ENCODE data around the gene BFSP1.
A peak's percentile ranks its signal among the peaks of the same experiment; 100 is the strongest.

BFSP1 gene

DNA sequence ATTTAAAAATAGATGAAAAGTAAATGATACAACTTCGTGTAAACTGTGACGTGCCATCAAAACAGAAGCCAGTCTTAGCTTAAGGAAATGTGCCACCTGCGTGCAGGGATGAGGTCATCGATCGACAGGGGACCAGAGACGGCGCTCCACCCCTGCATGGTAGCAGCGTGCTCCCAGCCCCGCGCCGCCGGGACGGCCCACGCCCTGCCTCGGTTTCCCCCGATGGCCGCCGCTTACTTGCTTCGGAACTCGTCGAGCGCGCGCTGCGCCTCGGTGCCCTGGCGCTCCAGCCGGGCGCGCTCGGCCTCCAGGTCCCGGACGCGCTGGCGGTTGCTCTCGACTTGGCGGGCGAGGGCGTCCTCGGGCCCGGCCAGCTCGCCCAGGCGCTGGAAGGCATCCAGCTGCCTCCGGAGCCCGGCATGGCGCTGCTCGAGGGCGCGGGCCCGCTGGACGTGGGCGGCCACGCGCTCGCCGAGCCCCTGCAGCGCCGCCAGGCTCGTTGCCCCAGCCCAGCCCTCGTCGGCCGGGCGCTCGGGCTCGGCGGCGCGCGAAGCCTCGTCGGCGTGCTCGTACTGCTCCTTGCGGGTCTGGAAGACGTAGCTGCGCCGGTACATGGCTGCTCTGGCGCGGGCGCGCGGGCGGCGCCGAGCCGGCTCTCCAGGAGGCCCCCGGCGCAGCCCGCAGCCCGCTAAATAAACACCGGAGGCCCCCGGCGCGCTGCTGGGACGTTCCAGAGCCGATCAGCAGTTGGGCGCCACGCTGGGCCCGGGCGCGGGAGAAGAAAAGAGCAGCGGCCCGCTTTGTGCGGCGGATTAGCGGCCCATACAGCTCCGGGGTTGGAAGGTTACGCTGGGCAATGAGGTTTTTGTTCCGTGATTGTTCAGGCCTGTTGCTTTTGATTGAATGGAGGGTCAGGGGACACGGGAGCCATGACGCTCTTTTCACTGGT is at the start of gene BFSP1:
TSS of gene BFSP1 (minus strand) at position 664 of the 949 bp plus-strand sequence. CDS start at position 614, 50 bp downstream.
- peaks cover 20% of the 10 kb centered on the region for H3K27me3 Mint-ChIP-seq
- peak within 1 kb of the TSS; percentile 78 for H3K4me3 Mint-ChIP-seq
- H3K4me1 Mint-ChIP-seq (ENCODE audit: low read depth) = peaks cover 15% of the 10 kb centered on the region
- peak; percentile 72 for DNase-seq
- no peaks in the 10 kb centered on the region for H3K36me3 Mint-ChIP-seq (ENCODE audit: low read depth)
- no peaks in the 10 kb centered on the region for H3K9me3 Mint-ChIP-seq
- H3K27ac Mint-ChIP-seq = peak within 1 kb of the TSS; percentile 80

DNA sequence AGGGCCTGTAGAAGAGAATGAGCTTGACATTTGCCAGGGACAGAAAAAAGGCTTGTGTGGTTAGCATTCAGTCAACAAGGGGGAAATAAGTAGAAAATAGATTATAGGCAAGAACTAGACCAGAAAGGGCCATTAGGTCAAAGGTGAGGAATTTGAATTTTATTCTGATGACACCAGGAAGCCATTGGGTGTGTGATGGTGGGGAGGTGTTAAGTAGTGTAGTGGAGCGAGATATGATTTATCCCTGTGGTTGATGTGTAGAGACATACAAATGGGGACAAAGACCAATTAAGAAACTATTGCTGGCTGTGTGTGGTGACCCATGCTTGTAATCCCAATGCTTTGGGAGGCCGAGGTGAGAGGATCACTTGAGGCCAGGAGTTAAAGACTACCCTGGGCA is 49.7 kb upstream of the BFSP1 start:
- H3K27me3 Mint-ChIP-seq = no peaks in the 10 kb centered on the region
- DNase-seq = no peak
- H3K4me1 Mint-ChIP-seq (ENCODE audit: low read depth) = peaks cover 32% of the 10 kb centered on the region
- H3K9me3 Mint-ChIP-seq = no peaks in the 10 kb centered on the region
- peaks cover 5% of the 10 kb centered on the region for H3K36me3 Mint-ChIP-seq (ENCODE audit: low read depth)
- H3K27ac Mint-ChIP-seq = no peak overlapping the region
- H3K4me3 Mint-ChIP-seq = no peak overlapping the region

DNA sequence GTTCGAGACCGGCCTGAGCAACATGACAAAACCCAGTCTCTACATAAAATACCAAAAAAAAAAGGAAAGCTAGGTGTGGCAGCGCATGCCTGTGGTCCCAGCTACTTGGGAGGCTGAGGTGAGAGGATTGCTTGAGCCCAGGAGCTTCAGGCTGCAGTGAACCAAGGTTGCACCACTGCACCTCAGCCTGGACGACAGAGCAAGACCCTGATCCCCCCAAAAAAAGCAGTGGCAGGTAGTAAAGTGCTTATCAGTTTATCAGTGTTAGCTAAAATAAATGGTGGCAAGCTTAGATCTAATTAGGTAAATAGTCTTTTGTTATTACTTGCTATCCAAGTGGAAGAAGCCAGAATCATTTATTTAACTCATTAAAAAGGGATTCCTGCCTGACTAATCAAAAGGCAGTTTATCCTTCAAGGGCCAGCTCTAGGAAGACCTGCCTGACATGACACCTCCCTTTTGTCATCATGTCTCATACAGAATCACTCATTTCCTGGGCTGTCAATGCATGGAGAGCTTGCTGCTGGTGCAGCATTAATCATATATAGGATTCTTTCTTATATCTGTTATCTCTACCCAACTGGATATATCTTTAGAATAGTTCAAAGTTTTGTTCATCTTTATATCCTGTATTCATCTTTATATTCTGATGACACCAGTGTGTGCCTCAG is 48.3 kb upstream of the BFSP1 start:
- Mint-ChIP-seq H3K4me1 (ENCODE audit: low read depth) (peaks cover 34% of the 10 kb centered on the region), H3K4me3 (no peak overlapping the region)

DNA sequence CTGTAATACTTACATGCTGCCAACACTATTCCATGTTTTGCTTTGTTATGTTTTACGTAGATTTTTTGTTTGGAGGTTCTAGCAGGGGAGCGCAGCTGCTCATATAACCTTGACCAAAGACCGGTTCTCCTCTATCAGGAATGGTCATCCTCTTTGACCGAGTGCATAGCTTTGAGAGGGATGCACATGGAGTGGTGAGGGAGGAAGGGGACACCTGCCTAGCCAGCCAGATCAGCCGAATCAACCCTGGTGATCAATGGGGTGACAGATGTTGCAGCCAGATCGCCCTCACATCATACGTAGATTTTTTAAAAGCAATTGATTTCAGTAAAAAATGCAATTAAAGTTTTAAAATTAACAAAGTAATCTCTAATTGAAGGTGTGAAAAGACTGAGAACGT is 45.0 kb upstream of the BFSP1 start:
- no peak for DNase-seq
- no peaks in the 10 kb centered on the region for H3K27me3 Mint-ChIP-seq
- H3K36me3 Mint-ChIP-seq (ENCODE audit: low read depth) = peaks cover 12% of the 10 kb centered on the region
- peaks cover 42% of the 10 kb centered on the region for H3K4me1 Mint-ChIP-seq (ENCODE audit: low read depth)
- H3K9me3 Mint-ChIP-seq = no peaks in the 10 kb centered on the region
- no peak overlapping the region for H3K27ac Mint-ChIP-seq
- H3K4me3 Mint-ChIP-seq = no peak overlapping the region

More for the DNA sequence above, 48.3 kb upstream of the BFSP1 start:
- Mint-ChIP-seq H3K36me3 (ENCODE audit: low read depth) (peaks cover 7% of the 10 kb centered on the region), H3K9me3 (no peaks in the 10 kb centered on the region), H3K27me3 (no peaks in the 10 kb centered on the region), H3K27ac (no peak overlapping the region)
- no peak for DNase-seq

- no peak overlapping the region for H3K27ac Mint-ChIP-seq
- peaks cover 15% of the 10 kb centered on the region for H3K36me3 Mint-ChIP-seq (ENCODE audit: low read depth)
- H3K9me3 Mint-ChIP-seq = no peaks in the 10 kb centered on the region
- H3K4me3 Mint-ChIP-seq = no peak overlapping the region
- H3K27me3 Mint-ChIP-seq = peaks cover 2% of the 10 kb centered on the region
- DNase-seq = no peak
- H3K4me1 Mint-ChIP-seq (ENCODE audit: low read depth) = peaks cover 34% of the 10 kb centered on the region
Measured at GRCh38 chr20:17573463-17573862, 42.3 kb upstream of the BFSP1 start.

- H3K9me3 Mint-ChIP-seq = no peaks in the 10 kb centered on the region
- H3K4me3 Mint-ChIP-seq = no peak overlapping the region
- H3K36me3 Mint-ChIP-seq (ENCODE audit: low read depth) = peaks cover 15% of the 10 kb centered on the region
- H3K27me3 Mint-ChIP-seq = peaks cover 9% of the 10 kb centered on the region
- no peak for DNase-seq
- H3K27ac Mint-ChIP-seq = no peak overlapping the region
- H3K4me1 Mint-ChIP-seq (ENCODE audit: low read depth) = peaks cover 35% of the 10 kb centered on the region
Measured at GRCh38 chr20:17572034-17572638, 41.0 kb upstream of the BFSP1 start.

GRCh38 chr20:17571153-17571527 is 40.0 kb upstream of the BFSP1 start:
- no peaks in the 10 kb centered on the region for H3K9me3 Mint-ChIP-seq
- peak overlapping the region; percentile 73 for H3K27ac Mint-ChIP-seq
- H3K36me3 Mint-ChIP-seq (ENCODE audit: low read depth) = peaks cover 14% of the 10 kb centered on the region
- DNase-seq = no peak
- peaks cover 9% of the 10 kb centered on the region for H3K27me3 Mint-ChIP-seq
- H3K4me1 Mint-ChIP-seq (ENCODE audit: low read depth) = peaks cover 34% of the 10 kb centered on the region
- peak overlapping the region; percentile 89 for H3K4me3 Mint-ChIP-seq

- peak overlapping the region; percentile 73 for H3K27ac Mint-ChIP-seq
- H3K9me3 Mint-ChIP-seq = no peaks in the 10 kb centered on the region
- peak overlapping the region; percentile 89 for H3K4me3 Mint-ChIP-seq
- peaks cover 10% of the 10 kb centered on the region for H3K36me3 Mint-ChIP-seq (ENCODE audit: low read depth)
- no peak for DNase-seq
- peaks cover 28% of the 10 kb centered on the region for H3K4me1 Mint-ChIP-seq (ENCODE audit: low read depth)
- H3K27me3 Mint-ChIP-seq = peaks cover 9% of the 10 kb centered on the region
Measured at GRCh38 chr20:17570347-17571152, 39.4 kb upstream of the BFSP1 start.

GRCh38 chr20:17569616-17570346 is 38.6 kb upstream of the BFSP1 start, which contains the start of gene DSTN:
Gene DSTN (plus strand): TSS chr20:17570075. CDS start chr20:17570209, 134 bp downstream.
- peaks cover 10% of the 10 kb centered on the region for H3K36me3 Mint-ChIP-seq (ENCODE audit: low read depth)

GRCh38 chr20:17568972-17569521 is 37.9 kb upstream of the BFSP1 start:
- Mint-ChIP-seq H3K27me3 (peaks cover 17% of the 10 kb centered on the region), H3K9me3 (no peaks in the 10 kb centered on the region), H3K4me3 (peak overlapping the region; percentile 89), H3K4me1 (ENCODE audit: low read depth) (peaks cover 28% of the 10 kb centered on the region), H3K27ac (no peak overlapping the region), H3K36me3 (ENCODE audit: low read depth) (peaks cover 6% of the 10 kb centered on the region)
- peak; percentile 38 for DNase-seq

More at GRCh38 chr20:17569616-17570346, 38.6 kb upstream of the BFSP1 start, which contains the start of gene DSTN:
- peak within 1 kb of the TSS; percentile 89 for H3K4me3 Mint-ChIP-seq
- H3K9me3 Mint-ChIP-seq = no peaks in the 10 kb centered on the region
- DNase-seq = peak; percentile 93
- H3K4me1 Mint-ChIP-seq (ENCODE audit: low read depth) = peaks cover 28% of the 10 kb centered on the region
- H3K27ac Mint-ChIP-seq = peak within 1 kb of the TSS; percentile 92
- peaks cover 17% of the 10 kb centered on the region for H3K27me3 Mint-ChIP-seq

GRCh38 chr20:17568045-17568788 is 37.0 kb upstream of the BFSP1 start:
- Mint-ChIP-seq H3K4me3 (peak overlapping the region; percentile 89), H3K36me3 (ENCODE audit: low read depth) (peaks cover 4% of the 10 kb centered on the region), H3K27ac (no peak overlapping the region)

DNA sequence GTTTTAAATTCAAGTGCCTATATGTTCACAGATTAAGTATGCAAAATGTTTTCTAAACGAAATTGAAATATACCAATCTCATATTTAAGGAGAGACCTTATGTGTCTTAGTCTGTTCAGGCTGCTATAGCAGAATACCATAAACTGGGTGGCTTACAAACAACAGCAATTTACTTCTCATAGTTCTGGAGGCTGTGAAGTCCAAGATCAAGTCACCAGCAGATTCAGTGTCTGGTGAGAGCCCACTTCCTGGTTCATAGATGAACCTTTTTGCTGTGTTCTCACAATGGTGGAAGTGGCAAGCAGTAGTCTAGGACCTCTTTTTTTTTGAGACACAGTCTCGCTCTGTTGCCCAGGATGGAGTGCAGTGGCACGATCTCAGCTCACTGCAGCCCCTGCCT is 35.2 kb upstream of the BFSP1 start:
- H3K4me3 Mint-ChIP-seq = no peak overlapping the region
- no peak for DNase-seq
- H3K36me3 Mint-ChIP-seq (ENCODE audit: low read depth) = peaks cover 4% of the 10 kb centered on the region
- H3K27ac Mint-ChIP-seq = no peak overlapping the region
- H3K9me3 Mint-ChIP-seq = no peaks in the 10 kb centered on the region
- H3K4me1 Mint-ChIP-seq (ENCODE audit: low read depth) = peaks cover 12% of the 10 kb centered on the region
- H3K27me3 Mint-ChIP-seq = peaks cover 17% of the 10 kb centered on the region

More at GRCh38 chr20:17568045-17568788, 37.0 kb upstream of the BFSP1 start:
- Mint-ChIP-seq H3K27me3 (peaks cover 17% of the 10 kb centered on the region), H3K9me3 (no peaks in the 10 kb centered on the region), H3K4me1 (ENCODE audit: low read depth) (peaks cover 24% of the 10 kb centered on the region)
- no peak for DNase-seq
